GM12872 (cell line): ENCODE results near the gene BCAS2.

Experiments used
- CTCF ChIP-seq: IDR thresholded peaks from 3 replicates; pipeline ENCODE4 v1.5.1; 2011; ENCODE audit warnings: low read depth, mild to moderate bottlenecking, low read length, moderate library complexity; ENCODE audit not compliant: insufficient read depth

Gene BCAS2

GRCh38 chr1:114609026-114609425 lies 27.6 kb upstream of the BCAS2 start:
- TF ChIP-seq CTCF: no peak

GRCh38 chr1:114607223-114607622 lies 25.8 kb upstream of the BCAS2 start:
- no peak for TF ChIP-seq CTCF

- TF ChIP-seq CTCF: no peak
Observed at GRCh38 chr1:114597949-114598348, 16.5 kb upstream of the BCAS2 start.

- no peak for TF ChIP-seq CTCF
Observed at GRCh38 chr1:114595602-114596001, 14.2 kb upstream of the BCAS2 start.

- TF ChIP-seq CTCF: no peak
Observed at GRCh38 chr1:114594046-114594445, 12.6 kb upstream of the BCAS2 start.

GRCh38 chr1:114589122-114589521 lies 7.7 kb upstream of the BCAS2 start:
- no peak for TF ChIP-seq CTCF

- TF ChIP-seq CTCF: no peak
Observed at GRCh38 chr1:114588196-114588689, 6.8 kb upstream of the BCAS2 start.
